Heart left ventricle (tissue), 16 donors: ENCODE results near the gene DRD4. TPM values are rescaled to one million over a fixed set of nuclear protein-coding genes. Genes with fewer than 3 reads are reported as not detected.

Experiments used
- ATAC-seq, 4 donors: fragments of 200-7000 bp; cut with Tn5 transposase; one replicate each; pipeline ENCODE4 v1.9.1; 2020 to 2022; ENCODE audit warnings: moderate library complexity in 4 of 4, mild to moderate bottlenecking in 3 of 4, moderate number of reproducible peaks in 1 of 4
- DNase-seq, 5 donors: peaks; one replicate each; pipeline ENCODE4 v3.0.0-alpha.2; 2020
- H3K27ac ChIP-seq, 12 donors: fragments of 200-600 bp; sonication (generic) in 4 of 12; one replicate each; pipeline versions ENCODE4 v1.5.0 to v1.8.0; 2016 to 2022; ENCODE audit warnings: mild to moderate bottlenecking in 2 of 12
- H3K27me3 ChIP-seq, 9 donors: fragments of 200-600 bp; sonication (generic) in 2 of 9; one replicate each; pipeline versions ENCODE4 v1.5.1 to v1.8.0; 2016 to 2022; ENCODE audit warnings: mild to moderate bottlenecking in 3 of 9
- H3K36me3 ChIP-seq, 9 donors: fragments of 200-600 bp; sonication (generic) in 2 of 9; one replicate each; pipeline versions ENCODE4 v1.5.0 to v1.8.0; 2018 to 2022; ENCODE audit warnings: mild to moderate bottlenecking in 2 of 9
- H3K4me1 ChIP-seq, 12 donors: fragments of 200-600 bp; sonication (generic) in 4 of 12; one replicate each; pipeline versions ENCODE4 v1.5.0 to v1.8.0; 2016 to 2022; ENCODE audit warnings: mild to moderate bottlenecking in 3 of 12
- H3K4me3 ChIP-seq, 12 donors: fragments of 200-600 bp; sonication (generic) in 4 of 12; one replicate each; pipeline versions ENCODE4 v1.5.0 to v1.8.0; 2017 to 2022; ENCODE audit warnings: mild to moderate bottlenecking in 9 of 12, moderate library complexity in 4 of 12
- H3K9me3 ChIP-seq, 12 donors: fragments of 200-600 bp; sonication (generic) in 4 of 12; one replicate each; pipeline versions ENCODE4 v1.5.0 to v1.8.0; 2016 to 2022; ENCODE audit warnings: mild to moderate bottlenecking in 1 of 12
- POLR2A ChIP-seq, 2 donors: fragments of 450-650 bp; IDR thresholded peaks; one replicate each; pipeline ENCODE4 v1.6.1; 2017; ENCODE audit warnings: antibody characterized with exemption in 2 of 2, mild to moderate bottlenecking in 2 of 2, moderate library complexity in 2 of 2
- WGBS, 4 donors: extraction: QIAGEN DNeasy Blood & Tissue Kit in 2 of 4; methylation state at CpG; one replicate each; pipeline versions ENCODE4 v1.1.5 to v1.1.7; 2013 to 2018; 5-methylcytosine and 5-hydroxymethylcytosine counted together
- intact Hi-C, 10 donors: fragments of 100-400 bp; cut with DNase I; formaldehyde crosslinking; loops; one replicate each; pipeline versions ENCODE4 v1.11.1 to v1.14.2; 2022
- polyA plus RNA-seq, 2 donors: library from polyadenylated mRNA; stranded (reverse); fragments of 200-250 nt; gene quantifications; one replicate each; pipeline ENCODE4 v1.2.3, GENCODE V29; 2013
- total RNA-seq, 9 donors: library from RNA; depleted of rRNA in 2 of 9; stranded (reverse); fragments of >200 nt in 2 of 9; fragmentation: NEBNext Ultra II Directional in 3 of 9; extraction: Animal tissue kit (Norgen Biotek cat#: 25700) in 3 of 9; gene quantifications; one replicate each; pipeline versions ENCODE4 v1.1.0 to v1.2.4, GENCODE V29; 2016 to 2023
- TF ChIP-seq, protein P1 (sequence below), 12 donors: fragments of 200-600 bp; sonication (generic) in 4 of 12; IDR thresholded peaks; one replicate each; pipeline versions ENCODE4 v1.5.0 to v1.8.0; 2018 to 2022; ENCODE audit warnings: antibody characterized with exemption in 12 of 12, mild to moderate bottlenecking in 5 of 12
- donor health status: ischemic (EF 13 %, LVEDD 7.1; RV severe dilation, severe dysfunction).
- donor health status: healthy with polysubstance abuse.
- donor health status: DM: no; HTN: yes; CAD: no.
- donor health status: DM: no; HTN: no; CAD: no.
- donor health status: ischemic (EF 25% LVEDD 6.9; RV normal size, moderate dysfunction).
- donor health status: ischemic (EF 25% LVEDD 5.7; RV mildly dilated, moderate dysfunction).
- donor health status: healthy.
- donor health status: DM: yes; HTN: yes; CAD: no.
- donor health status: ischemic (EF 35%, LVEDD 5.7; RV mildly dilated, moderate dysfunction).
- donor health status: nonischemic (EF 11% LVEDD 7.7; RV severe dilation, severe dysfunction).
- donor health status: DM: yes; HTN: yes; CAD: no.
- donor health status: PGD.
- donor health status: ischemic (EF 29% LVEDD 5.4; RV normal size, mild dysfunction).
- donor health status: nonischemic (EF 23%, LVEDD 6.1; RV moderate dilation, normal function).

Gene DRD4
- total and polyA plus RNA-seq, 11 donors = 0.07 to 1.0 (median 0.29) TPM; not detected in 4

GRCh38 chr11:612201-612960, 24.7 kb upstream of the DRD4 start:
- H3K36me3 ChIP-seq = peaks cover 0 to 76% (median 58%) of the 10 kb centered on the region in 9 donors
- TF ChIP-seq, protein P1, sequence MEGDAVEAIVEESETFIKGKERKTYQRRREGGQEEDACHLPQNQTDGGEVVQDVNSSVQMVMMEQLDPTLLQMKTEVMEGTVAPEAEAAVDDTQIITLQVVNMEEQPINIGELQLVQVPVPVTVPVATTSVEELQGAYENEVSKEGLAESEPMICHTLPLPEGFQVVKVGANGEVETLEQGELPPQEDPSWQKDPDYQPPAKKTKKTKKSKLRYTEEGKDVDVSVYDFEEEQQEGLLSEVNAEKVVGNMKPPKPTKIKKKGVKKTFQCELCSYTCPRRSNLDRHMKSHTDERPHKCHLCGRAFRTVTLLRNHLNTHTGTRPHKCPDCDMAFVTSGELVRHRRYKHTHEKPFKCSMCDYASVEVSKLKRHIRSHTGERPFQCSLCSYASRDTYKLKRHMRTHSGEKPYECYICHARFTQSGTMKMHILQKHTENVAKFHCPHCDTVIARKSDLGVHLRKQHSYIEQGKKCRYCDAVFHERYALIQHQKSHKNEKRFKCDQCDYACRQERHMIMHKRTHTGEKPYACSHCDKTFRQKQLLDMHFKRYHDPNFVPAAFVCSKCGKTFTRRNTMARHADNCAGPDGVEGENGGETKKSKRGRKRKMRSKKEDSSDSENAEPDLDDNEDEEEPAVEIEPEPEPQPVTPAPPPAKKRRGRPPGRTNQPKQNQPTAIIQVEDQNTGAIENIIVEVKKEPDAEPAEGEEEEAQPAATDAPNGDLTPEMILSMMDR (IDR thresholded peaks at IDR 0.05) = no peak
- no peak for TF ChIP-seq POLR2A (IDR thresholded peaks at IDR 0.05)
- peak in 1 of 5 donors; percentile 63 for DNase-seq
- H3K4me1 ChIP-seq = peaks cover 8 to 49% (median 29%) of the 10 kb centered on the region in 12 donors
- no peaks in the 10 kb centered on the region for H3K27me3 ChIP-seq
- no peaks in the 10 kb centered on the region for H3K9me3 ChIP-seq
- intact Hi-C loops = loop anchor here in 2 of 10 donors (5.0 kb wide), 2 partner anchors 35 to 80 kb away; partner anchors contain the start of gene PHRF1 (in 1 of the 2)
- H3K27ac ChIP-seq = peak overlapping the region in 2 of 12 donors; percentile 24 to 42
- WGBS, 4 donors = 70 to 80% (median 74%) methylated on average over 18 to 27 of the region's 27 CpGs
- no peak for ATAC-seq
- H3K4me3 ChIP-seq = no peak overlapping the region

- H3K27ac ChIP-seq = peak overlapping the region in 5 of 12 donors; percentile 24 to 56 (median 46)
- TF ChIP-seq, protein P1 (IDR thresholded peaks at IDR 0.05) = no peak
- TF ChIP-seq POLR2A (IDR thresholded peaks at IDR 0.05) = no peak
- 90 to 97% (median 95%) methylated on average over 6 to 10 of the region's 10 CpGs for WGBS, 4 donors
- no peaks in the 10 kb centered on the region for H3K27me3 ChIP-seq
- peaks cover 8 to 49% (median 29%) of the 10 kb centered on the region in 12 donors for H3K4me1 ChIP-seq
- H3K9me3 ChIP-seq = no peaks in the 10 kb centered on the region
- no peak overlapping the region for H3K4me3 ChIP-seq
- H3K36me3 ChIP-seq = peaks cover 0 to 70% (median 53%) of the 10 kb centered on the region in 9 donors
- ATAC-seq (no peak), DNase-seq (no peak)
- intact Hi-C loops = loop anchor here in 2 of 10 donors (5.0 kb wide), 2 partner anchors 36 to 79 kb away; partner anchors contain the start of gene PHRF1 (in 1 of the 2)
Observed at GRCh38 chr11:612961-613300, 24.1 kb upstream of the DRD4 start.

DNA sequence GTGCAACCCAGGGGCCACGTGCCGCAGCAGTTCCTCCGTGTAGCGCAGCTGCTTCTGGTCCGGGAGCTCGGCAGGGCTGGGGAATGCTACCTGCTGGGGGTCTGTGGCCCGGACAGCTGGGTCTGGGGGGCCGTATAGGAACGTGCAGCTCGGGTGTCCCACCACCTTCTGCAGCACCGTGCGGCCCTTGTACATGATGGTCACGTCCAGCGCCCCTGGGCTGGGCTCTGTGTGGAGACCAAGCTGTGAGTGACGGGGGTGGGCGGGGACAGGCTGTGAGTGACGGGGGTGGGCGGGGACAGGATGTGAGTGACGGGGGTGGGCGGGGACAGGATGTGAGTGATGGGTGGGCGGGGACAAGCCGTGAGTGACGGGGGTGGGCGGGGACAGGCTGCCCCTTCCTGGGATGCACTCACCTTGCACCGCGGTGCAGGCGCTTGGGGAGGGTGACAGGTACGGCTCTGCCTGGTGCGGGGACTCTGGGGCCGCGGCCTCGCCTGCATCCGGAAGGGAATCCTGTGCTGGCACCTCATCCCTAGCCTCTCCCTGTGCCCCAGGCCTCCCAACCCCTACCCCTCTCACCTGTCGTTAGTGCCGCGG, 23.6 kb upstream of the DRD4 start:
- Histone ChIP-seq H3K9me3 (no peaks in the 10 kb centered on the region), H3K36me3 (peaks cover 0 to 65% (median 47%) of the 10 kb centered on the region in 9 donors), H3K4me1 (peaks cover 8 to 44% (median 27%) of the 10 kb centered on the region in 12 donors), H3K4me3 (peak overlapping the region in 4 of 12 donors; percentile 69 to 90 (median 82)), H3K27ac (peak overlapping the region in 10 of 12 donors; percentile 13 to 99 (median 92)), H3K27me3 (no peaks in the 10 kb centered on the region)
- ATAC-seq (peak in 3 of 4 donors; percentile 0 to 3 (median 1)), DNase-seq (peak; percentile 59 to 82 (median 73))
- intact Hi-C loops = loop anchor here in 2 of 10 donors (5.0 kb wide), 2 partner anchors 36 to 79 kb away; partner anchors contain the start of gene PHRF1 (in 1 of the 2)
- TF ChIP-seq, protein P1 (IDR thresholded peaks at IDR 0.05) = no peak
- no peak for TF ChIP-seq POLR2A (IDR thresholded peaks at IDR 0.05)
- 66 to 76% (median 72%) methylated on average over 13 to 36 of the region's 36 CpGs for WGBS, 4 donors
